Epithelial cell of esophagus (primary cell): ENCODE results near the gene CARD10.

ENCODE experiments used
- DNase-seq: peaks from one replicate; pipeline ENCODE4 v3.0.0; 2010; ENCODE audit warnings: low read depth
- H3K4me3 ChIP-seq: 2 replicates; pipeline ENCODE4 v1.5.1; 2011; ENCODE audit warnings: mild to moderate bottlenecking, low read length, control low read depth
- TF ChIP-seq, protein P1 (sequence below): IDR thresholded peaks from 2 replicates; pipeline ENCODE4 v1.5.1; 2011; ENCODE audit warnings: low read depth, mild to moderate bottlenecking, low read length, control low read depth, inconsistent platforms; ENCODE audit not compliant: insufficient read depth; ENCODE audit errors: missing control alignments

CARD10 gene

DNA sequence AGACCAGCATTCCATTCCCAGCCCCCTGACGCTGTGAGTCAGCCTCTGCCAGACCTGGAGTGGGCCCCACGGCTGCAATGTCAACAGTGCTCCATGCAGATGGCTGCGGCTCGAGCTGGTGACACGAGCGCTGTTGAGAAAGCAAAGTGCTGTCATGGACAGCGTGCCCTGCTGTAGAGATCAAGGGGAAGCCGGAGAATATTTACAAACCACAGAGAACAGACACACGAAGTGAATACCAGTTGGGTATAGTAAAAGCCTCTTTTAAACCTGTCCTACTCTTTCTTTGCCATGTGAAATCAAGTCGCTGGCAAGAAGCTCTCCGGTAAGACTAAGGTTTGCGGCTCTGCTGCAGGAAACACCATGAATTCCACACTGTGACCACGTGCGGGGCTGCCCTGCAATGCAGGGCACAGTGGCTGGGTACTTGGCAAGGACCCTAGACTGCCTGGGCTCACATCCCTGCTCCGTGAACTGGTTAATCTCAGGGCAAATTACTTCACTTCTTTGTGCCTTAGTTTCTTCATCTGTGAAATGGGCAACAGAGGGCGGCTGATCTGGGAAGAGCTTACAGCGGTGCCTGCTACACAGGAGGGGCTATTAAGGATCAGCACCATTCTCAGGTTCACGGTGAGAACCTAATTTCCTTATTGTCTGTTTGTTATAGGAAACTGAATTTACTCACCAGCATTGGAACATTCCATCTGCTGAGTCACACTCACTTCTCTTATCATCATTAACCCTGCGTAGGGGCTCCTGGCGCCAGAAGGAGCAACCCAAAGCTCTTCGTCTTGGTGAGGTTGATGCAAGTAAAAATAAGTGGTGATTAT is 64.1 kb downstream of the CARD10 start:
- DNase-seq = peak; percentile 83
- TF ChIP-seq, protein P1, sequence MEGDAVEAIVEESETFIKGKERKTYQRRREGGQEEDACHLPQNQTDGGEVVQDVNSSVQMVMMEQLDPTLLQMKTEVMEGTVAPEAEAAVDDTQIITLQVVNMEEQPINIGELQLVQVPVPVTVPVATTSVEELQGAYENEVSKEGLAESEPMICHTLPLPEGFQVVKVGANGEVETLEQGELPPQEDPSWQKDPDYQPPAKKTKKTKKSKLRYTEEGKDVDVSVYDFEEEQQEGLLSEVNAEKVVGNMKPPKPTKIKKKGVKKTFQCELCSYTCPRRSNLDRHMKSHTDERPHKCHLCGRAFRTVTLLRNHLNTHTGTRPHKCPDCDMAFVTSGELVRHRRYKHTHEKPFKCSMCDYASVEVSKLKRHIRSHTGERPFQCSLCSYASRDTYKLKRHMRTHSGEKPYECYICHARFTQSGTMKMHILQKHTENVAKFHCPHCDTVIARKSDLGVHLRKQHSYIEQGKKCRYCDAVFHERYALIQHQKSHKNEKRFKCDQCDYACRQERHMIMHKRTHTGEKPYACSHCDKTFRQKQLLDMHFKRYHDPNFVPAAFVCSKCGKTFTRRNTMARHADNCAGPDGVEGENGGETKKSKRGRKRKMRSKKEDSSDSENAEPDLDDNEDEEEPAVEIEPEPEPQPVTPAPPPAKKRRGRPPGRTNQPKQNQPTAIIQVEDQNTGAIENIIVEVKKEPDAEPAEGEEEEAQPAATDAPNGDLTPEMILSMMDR = no peak
- no peak overlapping the region for H3K4me3 ChIP-seq

DNA sequence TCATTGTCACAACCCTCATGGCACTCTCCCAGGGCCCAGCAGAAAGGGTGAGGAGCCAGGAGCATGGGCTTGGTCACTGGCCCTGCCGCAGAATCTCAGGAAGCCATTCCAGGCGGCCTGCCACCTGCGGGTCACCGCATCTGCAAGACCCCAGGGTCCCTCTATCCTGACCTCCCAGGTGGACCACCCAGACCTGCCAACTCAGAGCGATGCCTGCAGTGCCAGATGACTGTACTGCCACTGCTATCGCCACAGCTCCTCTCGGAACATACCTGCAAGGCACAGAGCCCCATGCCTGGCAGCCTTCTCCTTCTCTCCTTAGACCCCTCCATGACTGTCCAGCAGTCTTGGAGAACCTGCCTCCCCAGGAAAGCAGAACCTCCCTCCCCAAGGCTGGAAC is 65.5 kb downstream of the CARD10 start:
- no peak for DNase-seq
- TF ChIP-seq, protein P1 = no peak
- no peak overlapping the region for H3K4me3 ChIP-seq

DNA sequence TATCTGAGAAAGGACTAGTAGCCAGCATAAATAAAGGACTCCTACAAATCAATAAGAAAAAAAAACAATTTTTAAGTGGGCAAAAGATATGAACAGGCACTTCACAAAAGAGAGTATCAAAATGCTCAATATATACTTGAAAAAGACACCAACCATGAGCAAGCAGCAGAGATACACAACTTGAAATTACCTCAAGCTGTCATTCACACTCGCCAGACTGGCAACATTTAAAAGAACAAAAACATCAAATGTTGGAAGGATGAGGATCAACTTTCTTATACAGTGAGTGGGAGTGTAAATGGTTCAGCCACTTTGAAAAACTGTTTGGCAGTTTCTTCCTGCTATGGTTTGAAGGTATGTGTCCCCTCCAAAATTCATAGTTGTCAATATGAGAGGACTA is 68.0 kb downstream of the CARD10 start:
- DNase-seq = no peak
- TF ChIP-seq, protein P1 = no peak
- H3K4me3 ChIP-seq = no peak overlapping the region

DNA sequence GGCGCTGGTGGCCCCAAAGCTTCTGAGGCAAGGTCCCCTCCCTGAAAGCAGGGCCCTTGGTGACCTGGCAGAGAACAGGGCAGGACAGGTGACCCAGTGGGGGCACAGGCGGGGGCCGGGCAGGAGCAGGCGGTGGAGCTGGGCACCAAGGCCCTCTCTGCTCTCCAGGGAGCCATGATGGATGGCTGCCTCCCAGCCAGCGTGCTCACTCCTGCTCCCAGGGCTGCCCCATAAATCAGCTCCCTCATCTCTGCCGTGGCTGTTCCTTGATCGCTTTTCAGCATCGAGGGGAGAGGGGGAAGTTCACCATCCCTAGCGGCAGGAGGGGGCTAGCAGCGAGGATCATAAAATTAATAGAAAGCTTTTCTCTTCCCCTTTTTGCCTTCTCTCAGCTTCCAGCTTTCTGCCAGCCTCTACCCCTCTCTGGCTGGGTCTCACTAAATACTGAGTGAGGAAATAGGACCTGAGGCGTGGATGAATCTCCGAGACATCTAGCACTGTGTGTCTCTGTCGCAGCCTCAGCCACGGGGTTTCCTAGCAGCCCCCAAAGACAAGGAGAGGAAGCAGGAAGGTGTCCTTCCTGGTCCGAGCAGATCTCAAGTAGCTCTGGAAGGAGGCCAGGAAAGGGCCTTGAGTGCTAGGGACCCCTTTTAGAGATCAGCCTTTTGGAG is 69.7 kb downstream of the CARD10 start:
- no peak for DNase-seq
- TF ChIP-seq, protein P1 = no peak
- no peak overlapping the region for H3K4me3 ChIP-seq

DNA sequence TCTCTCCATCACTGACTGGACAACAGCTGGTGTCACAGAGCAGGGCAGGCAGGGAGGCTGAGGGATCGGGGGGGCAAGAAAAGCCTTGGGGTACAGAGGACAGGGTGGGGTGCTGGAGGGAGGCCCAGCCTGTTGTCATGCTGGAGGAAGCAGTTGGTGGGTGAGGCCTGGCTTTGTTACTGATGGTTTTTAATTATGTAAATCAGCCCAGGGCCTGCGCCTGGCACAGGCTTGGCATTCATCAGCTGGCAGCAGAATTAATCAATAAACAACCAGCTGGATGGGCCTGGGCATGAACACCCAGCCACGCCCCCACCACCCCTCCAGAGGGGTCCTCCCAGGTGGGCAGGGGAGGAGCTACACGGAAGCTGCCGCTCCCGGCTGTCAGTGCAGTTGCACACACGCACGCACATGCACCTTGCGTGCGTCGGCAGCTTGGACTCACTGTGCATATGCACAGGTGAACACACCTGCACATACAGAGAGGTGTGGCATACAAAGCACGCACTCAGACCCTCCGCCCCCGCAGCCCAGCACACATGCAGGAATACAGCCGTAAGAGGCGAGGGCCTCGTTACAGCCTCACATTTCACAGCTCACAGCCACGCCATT is 70.6 kb downstream of the CARD10 start:
- DNase-seq = peak; percentile 32
- TF ChIP-seq, protein P1 = no peak
- no peak overlapping the region for H3K4me3 ChIP-seq

DNA sequence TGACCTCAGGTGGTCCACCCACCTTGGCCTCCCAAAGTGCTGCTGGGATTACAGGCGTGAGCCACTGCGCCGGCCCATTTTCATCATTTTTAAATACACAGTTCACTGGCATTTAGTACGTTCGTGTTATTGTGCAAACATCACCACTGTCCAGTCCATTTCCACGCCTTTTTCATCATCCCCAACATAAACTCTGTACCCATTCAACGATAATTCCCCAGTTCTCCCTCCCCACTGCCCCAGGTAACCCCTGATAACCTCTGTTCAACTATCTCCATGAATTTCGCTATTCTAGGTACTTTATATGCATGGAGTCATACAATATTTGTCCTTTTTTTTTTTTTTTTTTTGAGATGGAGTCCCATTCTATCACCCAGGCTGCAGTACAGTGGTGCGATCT is 73.7 kb downstream of the CARD10 start:
- H3K4me3 ChIP-seq = no peak overlapping the region
- no peak for DNase-seq
- TF ChIP-seq, protein P1 = no peak

DNA sequence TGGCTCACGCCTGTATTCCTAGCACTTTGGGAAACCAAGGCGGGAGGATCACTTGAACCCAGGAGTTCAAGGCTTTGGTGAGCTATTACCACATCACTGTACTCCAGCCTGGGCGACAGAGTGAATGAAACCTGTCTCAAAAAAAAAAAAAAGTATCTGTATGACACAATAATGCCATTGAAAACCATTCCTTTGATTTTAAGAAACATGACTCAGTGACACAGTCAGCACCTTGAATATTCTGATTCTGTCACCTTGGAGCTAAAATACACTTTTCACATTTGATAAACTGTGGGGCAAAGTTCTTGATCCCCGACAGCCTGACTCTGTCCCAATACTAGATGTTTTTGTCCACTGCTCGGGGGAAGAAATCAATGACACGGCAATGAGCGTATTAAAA is 75.2 kb downstream of the CARD10 start:
- TF ChIP-seq, protein P1 = no peak
- DNase-seq = peak; percentile 35
- H3K4me3 ChIP-seq = no peak overlapping the region
